Cardiac fibroblast (primary cell): Measurements from ENCODE around the gene USP6NL.

Experiments used
- DNase-seq, 2 donors: peaks; one replicate each; pipeline versions ENCODE4 v3.0.0 to v3.0.0-alpha.2; 2010; ENCODE audit warnings: low read depth in 2 of 2
- H3K4me3 ChIP-seq, 2 donors: replicated peaks in 1 of 2; 1 replicate in 1 of 2; 2 replicates in 1 of 2; pipeline ENCODE4 v1.5.1; 2011; ENCODE audit warnings: low read depth in 2 of 2, low read length in 2 of 2, mild to moderate bottlenecking in 2 of 2, moderate library complexity in 1 of 2
- TF ChIP-seq, protein P1 (sequence below): IDR thresholded peaks from one replicate; pipeline ENCODE4 v1.5.1; 2011; ENCODE audit warnings: low read depth, mild to moderate bottlenecking, low read length, inconsistent platforms

Gene USP6NL

DNA sequence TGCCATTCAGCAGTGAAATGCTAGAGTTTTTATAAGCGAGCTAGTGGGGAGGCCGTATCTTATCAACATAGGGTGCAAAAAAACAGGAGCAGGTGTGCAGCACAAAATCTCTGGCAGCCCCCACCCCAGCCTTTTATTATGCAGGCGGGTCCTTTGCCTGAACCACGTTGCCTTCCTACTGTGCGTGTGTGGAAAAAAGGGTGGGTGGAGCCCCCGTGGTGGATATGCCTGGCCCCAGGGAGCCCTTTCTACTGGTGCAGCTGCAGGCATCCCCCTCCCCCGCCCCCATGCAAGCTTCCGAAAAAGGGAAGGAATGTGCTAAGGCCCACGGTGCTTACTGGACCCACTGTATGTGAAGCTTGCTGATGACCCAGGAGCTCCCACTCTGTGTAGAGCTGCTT lies 175.9 kb downstream of the USP6NL start:
- no peak for DNase-seq
- no peak overlapping the region for H3K4me3 ChIP-seq
- TF ChIP-seq, protein P1, sequence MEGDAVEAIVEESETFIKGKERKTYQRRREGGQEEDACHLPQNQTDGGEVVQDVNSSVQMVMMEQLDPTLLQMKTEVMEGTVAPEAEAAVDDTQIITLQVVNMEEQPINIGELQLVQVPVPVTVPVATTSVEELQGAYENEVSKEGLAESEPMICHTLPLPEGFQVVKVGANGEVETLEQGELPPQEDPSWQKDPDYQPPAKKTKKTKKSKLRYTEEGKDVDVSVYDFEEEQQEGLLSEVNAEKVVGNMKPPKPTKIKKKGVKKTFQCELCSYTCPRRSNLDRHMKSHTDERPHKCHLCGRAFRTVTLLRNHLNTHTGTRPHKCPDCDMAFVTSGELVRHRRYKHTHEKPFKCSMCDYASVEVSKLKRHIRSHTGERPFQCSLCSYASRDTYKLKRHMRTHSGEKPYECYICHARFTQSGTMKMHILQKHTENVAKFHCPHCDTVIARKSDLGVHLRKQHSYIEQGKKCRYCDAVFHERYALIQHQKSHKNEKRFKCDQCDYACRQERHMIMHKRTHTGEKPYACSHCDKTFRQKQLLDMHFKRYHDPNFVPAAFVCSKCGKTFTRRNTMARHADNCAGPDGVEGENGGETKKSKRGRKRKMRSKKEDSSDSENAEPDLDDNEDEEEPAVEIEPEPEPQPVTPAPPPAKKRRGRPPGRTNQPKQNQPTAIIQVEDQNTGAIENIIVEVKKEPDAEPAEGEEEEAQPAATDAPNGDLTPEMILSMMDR = no peak

DNA sequence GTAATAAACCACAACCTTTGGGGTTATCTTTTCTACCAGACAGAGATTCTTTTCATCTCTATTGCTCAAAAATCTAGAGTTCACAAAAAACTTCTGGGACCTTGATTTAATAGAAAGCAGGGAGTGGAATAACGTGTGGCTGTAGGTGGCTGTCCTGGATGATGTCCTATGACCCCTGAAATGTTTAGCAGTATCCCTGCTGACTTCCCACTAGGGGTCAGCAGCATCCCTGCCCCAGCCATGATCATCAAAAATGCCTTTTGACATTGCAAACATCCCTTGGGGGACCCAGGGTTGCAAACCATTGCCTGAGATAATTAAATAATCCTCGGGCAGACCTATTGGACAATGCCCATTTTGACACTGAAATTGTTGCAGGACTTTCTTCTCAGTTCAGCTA lies 177.1 kb downstream of the USP6NL start:
- no peak overlapping the region for H3K4me3 ChIP-seq
- TF ChIP-seq, protein P1 = no peak
- no peak for DNase-seq

DNA sequence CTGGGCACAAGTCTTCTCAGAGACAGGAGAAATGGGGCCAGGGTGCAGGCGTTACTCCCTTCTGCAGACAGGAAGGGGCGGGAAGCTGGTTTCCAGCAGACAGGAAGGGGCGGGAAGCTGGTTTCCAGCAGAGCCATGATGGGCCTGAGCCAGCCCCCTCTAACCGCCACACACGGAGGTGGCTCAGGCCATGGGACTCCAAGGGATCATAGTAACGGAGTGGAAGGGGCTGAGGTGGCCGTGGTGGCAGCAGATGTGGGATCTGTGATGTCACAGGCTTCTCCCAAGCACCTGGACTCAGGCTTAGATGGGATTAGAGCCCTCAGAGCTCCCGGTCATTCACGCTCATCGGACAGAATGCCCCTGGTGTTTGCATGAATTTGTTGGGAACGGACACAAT lies 177.8 kb downstream of the USP6NL start:
- DNase-seq = no peak
- H3K4me3 ChIP-seq = no peak overlapping the region
- TF ChIP-seq, protein P1 = no peak

DNA sequence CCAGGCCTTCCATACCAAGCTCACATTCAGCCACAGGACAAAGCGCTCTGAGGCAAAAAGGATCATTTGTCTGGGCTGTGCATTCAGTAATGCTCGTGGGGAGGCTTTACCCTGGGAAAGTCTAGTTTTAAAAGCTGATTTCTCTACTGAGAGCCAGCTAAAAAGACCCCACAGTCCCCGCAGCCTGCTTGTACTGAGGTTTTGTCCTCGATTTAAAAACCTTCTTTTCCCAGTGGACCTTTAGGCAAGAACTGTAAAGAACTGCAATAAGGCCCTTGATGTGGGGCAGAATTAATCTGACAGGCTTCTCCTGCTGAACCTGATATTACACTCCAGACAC lies 180.3 kb downstream of the USP6NL start:
- no peak for DNase-seq
- H3K4me3 ChIP-seq = no peak overlapping the region
- TF ChIP-seq, protein P1 = no peak

DNA sequence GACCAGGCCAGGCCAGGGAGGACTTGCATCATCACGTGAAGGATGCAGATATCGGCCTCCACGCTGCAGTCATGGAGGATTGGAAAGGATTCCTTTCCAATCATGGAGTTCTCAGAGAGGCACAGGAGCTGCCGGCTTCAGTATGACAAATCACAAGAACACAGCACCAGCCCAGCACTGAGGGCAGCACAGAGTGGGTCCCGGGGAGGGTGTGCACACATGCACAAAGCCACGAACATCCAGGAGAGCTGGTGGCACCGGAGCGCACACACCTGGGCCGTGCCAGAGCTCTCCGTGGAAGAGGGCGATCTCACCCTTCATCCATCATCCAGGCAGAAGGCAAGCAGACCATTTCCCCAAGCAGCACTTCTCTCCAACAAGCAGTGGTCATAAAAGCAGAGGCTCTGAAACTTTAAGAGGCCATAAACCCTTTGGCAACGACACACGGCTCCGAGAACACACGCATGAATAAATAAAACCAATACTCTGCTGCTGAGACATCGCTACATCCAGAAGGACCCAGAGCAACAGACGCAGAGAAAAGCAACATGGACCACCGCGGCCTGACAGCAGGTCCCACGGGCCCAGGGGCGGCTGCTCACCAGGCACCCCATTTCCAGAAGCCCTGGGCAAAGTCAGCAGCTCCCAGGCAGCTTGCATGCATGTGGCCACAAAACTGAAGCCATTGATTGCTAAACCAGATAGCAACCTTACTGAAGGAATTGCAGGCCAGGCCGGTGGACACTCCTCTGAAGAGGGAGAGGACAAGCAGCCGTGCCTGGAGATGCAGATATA lies 180.8 kb downstream of the USP6NL start:
- TF ChIP-seq, protein P1 = no peak

DNA sequence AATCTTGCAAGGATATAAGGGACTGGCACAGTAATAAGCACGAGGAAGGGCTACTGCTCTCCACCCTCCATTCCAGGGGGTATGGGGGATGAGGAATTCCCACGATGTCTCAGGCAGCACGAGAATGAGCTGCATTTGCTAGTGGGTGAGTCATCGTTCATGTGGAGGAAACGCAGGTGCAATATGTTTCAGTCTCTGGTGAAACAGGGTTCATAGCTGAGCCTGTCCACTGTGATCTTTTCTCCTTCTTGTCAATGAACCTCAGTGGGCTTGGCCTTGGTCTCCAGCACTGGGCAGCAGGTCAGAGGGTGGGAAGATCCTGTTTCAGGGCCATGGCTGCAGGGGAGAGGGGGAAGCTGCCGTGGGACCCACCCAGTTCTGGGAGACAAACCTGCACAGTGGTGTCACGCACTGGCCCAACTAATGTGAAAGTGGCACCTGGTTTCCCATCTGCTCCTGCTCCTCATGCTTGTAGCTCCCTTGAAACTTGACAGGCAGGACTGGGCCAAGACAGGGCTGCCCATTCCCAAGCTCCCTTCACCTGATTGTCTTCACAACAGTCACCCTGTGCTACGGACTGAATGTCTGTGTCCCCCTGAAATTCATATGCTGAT lies 181.9 kb downstream of the USP6NL start:
- TF ChIP-seq, protein P1 = no peak
- no peak overlapping the region for H3K4me3 ChIP-seq
- DNase-seq = no peak

More for the DNA sequence above, 180.8 kb downstream of the USP6NL start:
- no peak overlapping the region for H3K4me3 ChIP-seq
- no peak for DNase-seq
